Adrenal gland (tissue), 12 donors: Measurements from ENCODE around the gene ESPNL. TPM values are rescaled to one million over a fixed set of nuclear protein-coding genes. Genes with fewer than 3 reads are reported as not detected.
A peak's percentile ranks its signal among the peaks of the same experiment; 100 is the strongest.

Source experiments
- DNase-seq, 7 donors: peaks; one replicate each; pipeline ENCODE4 v3.0.0-alpha.2; 2019 to 2020
- H3K27ac ChIP-seq, 5 donors: fragments of 200-600 bp; sonication (generic) in 4 of 5; 1 replicate in 3 of 5; 2 replicates in 2 of 5; pipeline versions ENCODE4 v1.5.1 to v1.8.0; 2016 to 2020; ENCODE audit warnings: mild to moderate bottlenecking in 1 of 5
- H3K27me3 ChIP-seq: fragments of 200-600 bp; 2 replicates; pipeline ENCODE4 v1.8.0; 2021
- H3K36me3 ChIP-seq, 2 donors: fragments of 200-600 bp; replicated peaks in 1 of 2; 1 replicate in 1 of 2; 2 replicates in 1 of 2; pipeline versions ENCODE4 v1.5.1 to v1.8.0; 2018 to 2022
- H3K4me1 ChIP-seq, 2 donors: fragments of 200-600 bp; replicated peaks in 1 of 2; 1 replicate in 1 of 2; 2 replicates in 1 of 2; pipeline versions ENCODE4 v1.5.1 to v1.8.0; 2018 to 2021
- H3K4me3 ChIP-seq, 4 donors: fragments of 200-600 bp; sonication (generic) in 3 of 4; one replicate each; pipeline ENCODE4 v1.5.1; 2016 to 2018
- H3K9me3 ChIP-seq, 3 donors: fragments of 200-600 bp; sonication (generic) in 1 of 3; replicated peaks in 1 of 3; 1 replicate in 2 of 3; 2 replicates in 1 of 3; pipeline versions ENCODE4 v1.5.1 to v1.8.0; 2016 to 2021
- CTCF ChIP-seq, 6 experiments: fragments of 450-650 bp in 4 of 6; fragments of 200-600 bp in 2 of 6; sonication (generic) in 1 of 6; IDR thresholded peaks; 1 replicate in 5 of 6; 2 replicates in 1 of 6; pipeline versions ENCODE4 v1.5.1 to v1.8.0; 2016 to 2021; ENCODE audit warnings: antibody characterized with exemption in 6 of 6, mild to moderate bottlenecking in 2 of 6, moderate library complexity in 1 of 6
- POLR2A ChIP-seq, 2 donors: fragments of 450-650 bp; IDR thresholded peaks; one replicate each; pipeline ENCODE4 v1.6.1; 2017; ENCODE audit warnings: antibody characterized with exemption in 2 of 2, mild to moderate bottlenecking in 2 of 2, moderate library complexity in 1 of 2
- WGBS, 4 donors: extraction: QIAGEN DNeasy Blood & Tissue Kit in 2 of 4; methylation state at CpG; one replicate each; pipeline versions ENCODE4 v1.1.5 to v1.1.7; 2013 to 2017; 5-methylcytosine and 5-hydroxymethylcytosine counted together
- intact Hi-C, 2 donors: fragments of 100-400 bp; cut with DNase I; formaldehyde crosslinking; loops; one replicate each; pipeline versions ENCODE4 v1.14.1 to v1.15.0; 2022 to 2023
- polyA plus RNA-seq, 3 donors: library from polyadenylated mRNA; stranded (reverse); fragments of 200-250 nt in 2 of 3; fragments of 350-450 nt in 1 of 3; fragmentation: Illumina TruSeq in 1 of 3; extraction: RNeasy Lipid Tissue Mini Kit (QIAGEN cat#74804) in 1 of 3; gene quantifications; one replicate each; pipeline ENCODE4 v1.2.3, GENCODE V29; 2013 to 2014
- total RNA-seq, 9 donors: library from RNA; depleted of rRNA in 4 of 9; stranded (reverse); fragments of >200 nt in 4 of 9; fragments of 120-200 nt in 1 of 9; fragmentation: NEBNext Ultra II Directional in 1 of 9; extraction: Animal tissue kit (Norgen Biotek cat#: 25700) in 1 of 9; gene quantifications; one replicate each; pipeline versions ENCODE4 v1.1.0 to v1.2.4, GENCODE V29; 2013 to 2023
- donor health status: healthy with polysubstance abuse.
- donor health status: Bipolar disorder and iron deficiency.
- donor health status: DM: yes; HTN: yes; CAD: no.
- donor health status: DM: no; HTN: no; CAD: no.
- donor health status: DM: no; HTN: no; CAD: no.
- donor health status: DM: yes; HTN: yes; CAD: no.

The ESPNL gene
- total and polyA plus RNA-seq, 12 donors = 0.03 to 5.9 (median 1.2) TPM; not detected in 5

- 76 to 87% (median 78%) methylated on average over 17 of the region's 17 CpGs for WGBS, 4 donors
- no peak for TF ChIP-seq CTCF (IDR thresholded peaks at IDR 0.05)
- no peak for TF ChIP-seq POLR2A (IDR thresholded peaks at IDR 0.05)
These were observed 1.0 kb upstream of the ESPNL start for GRCh38 chr2:238098901-238099713.

GRCh38 chr2:238099714-238100048 lies 459 bp upstream of the ESPNL start:
- H3K27ac ChIP-seq = no peak overlapping the region
- intact Hi-C loops = no loop called here
- no peaks in the 10 kb centered on the region for H3K4me1 ChIP-seq
- WGBS, 4 donors = 80 to 100% (median 93%) methylated on average over 1 to 10 of the region's 10 CpGs
- no peaks in the 10 kb centered on the region for H3K27me3 ChIP-seq
- H3K9me3 ChIP-seq = no peaks in the 10 kb centered on the region
- DNase-seq = peak in 2 of 7 donors; percentile 11 to 42
- TF ChIP-seq CTCF (IDR thresholded peaks at IDR 0.05) (no peak), POLR2A (IDR thresholded peaks at IDR 0.05) (no peak)
- no peaks in the 10 kb centered on the region for H3K36me3 ChIP-seq
- H3K4me3 ChIP-seq = no peak overlapping the region

More at GRCh38 chr2:238098901-238099713, 1.0 kb upstream of the ESPNL start:
- no peaks in the 10 kb centered on the region for H3K36me3 ChIP-seq
- peak in 2 of 7 donors; percentile 24 to 45 for DNase-seq
- no peaks in the 10 kb centered on the region for H3K9me3 ChIP-seq
- peak overlapping the region in 1 of 5 donors; percentile 45 for H3K27ac ChIP-seq
- no peaks in the 10 kb centered on the region for H3K4me1 ChIP-seq
- no peaks in the 10 kb centered on the region for H3K27me3 ChIP-seq
- H3K4me3 ChIP-seq = no peak overlapping the region
- intact Hi-C loops = no loop called here

GRCh38 chr2:238100821-238101771 lies 956 bp downstream of the ESPNL start:
- WGBS, 4 donors = 75 to 89% (median 84%) methylated on average over 7 to 28 of the region's 28 CpGs
- H3K4me3 ChIP-seq = no peak overlapping the region
- no peaks in the 10 kb centered on the region for H3K27me3 ChIP-seq
- H3K4me1 ChIP-seq = no peaks in the 10 kb centered on the region
- no peaks in the 10 kb centered on the region for H3K36me3 ChIP-seq
- H3K27ac ChIP-seq = no peak overlapping the region
- intact Hi-C loops = no loop called here
- peak in 1 of 7 donors; percentile 12 for DNase-seq
- TF ChIP-seq POLR2A (IDR thresholded peaks at IDR 0.05) = no peak
- no peak for TF ChIP-seq CTCF (IDR thresholded peaks at IDR 0.05)
- no peaks in the 10 kb centered on the region for H3K9me3 ChIP-seq
